ENCODE results near the gene FBXL14. TPM values are rescaled to one million over a fixed set of nuclear protein-coding genes. Genes with fewer than 3 reads are reported as not detected.

FBXL14 gene
- total RNA-seq, 1 experiment from 2014 or later, result 23.6 TPM

DNA sequence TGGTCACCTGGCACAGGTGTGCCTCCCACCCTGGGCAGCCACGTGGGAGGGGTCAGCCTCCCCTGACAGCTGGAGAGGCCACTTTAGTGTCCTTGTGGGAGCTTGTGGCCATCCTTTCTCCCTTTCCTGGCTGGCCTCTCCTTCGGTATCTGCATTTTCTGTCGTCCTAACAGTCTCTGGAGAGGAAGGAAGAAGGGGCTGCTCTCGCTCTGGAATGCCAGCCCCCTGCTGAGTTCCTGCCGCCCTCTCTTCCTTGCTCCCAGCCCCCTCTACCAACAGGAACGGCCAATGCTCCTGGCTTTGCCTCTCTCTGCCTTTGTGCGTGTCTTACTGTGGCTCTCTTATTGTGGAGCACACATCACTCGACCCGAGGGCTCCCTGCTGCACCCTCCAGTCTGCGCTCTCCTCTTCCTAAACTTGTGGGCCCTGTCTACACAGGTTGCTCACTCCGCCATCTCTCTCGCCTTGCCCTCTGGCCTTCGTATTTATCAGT is 70.8 kb downstream of the FBXL14 start:
- DNase-seq, result no peak
- Histone ChIP-seq H3K4me1 (peaks cover 11% of the 10 kb centered on the region), H3K9me3 (no peaks in the 10 kb centered on the region), H3K27me3 (replicated peaks; ENCODE audit: control insufficient read depth, insufficient read depth, low read length) (no peaks in the 10 kb centered on the region), H3K4me3 (ENCODE audit: low read depth, low read length) (no peak overlapping the region), H3K36me3 (ENCODE audit: control insufficient read depth, insufficient read depth, low read length) (no peaks in the 10 kb centered on the region)
- ChIA-PET POLR2A (no interaction called here), CTCF (no interaction called here)
- Mint-ChIP-seq H3K36me3 (ENCODE audit: insufficient read depth, unreplicated experiment) (peaks cover 6% of the 10 kb centered on the region), H3K4me3 (ENCODE audit: unreplicated experiment) (no peak overlapping the region), H3K9me3 (ENCODE audit: unreplicated experiment) (no peaks in the 10 kb centered on the region), H3K27me3 (ENCODE audit: insufficient read depth, unreplicated experiment) (peaks cover 3% of the 10 kb centered on the region), H3K27ac (ENCODE audit: unreplicated experiment) (no peak overlapping the region), H3K4me1 (ENCODE audit: low read depth, unreplicated experiment) (peaks cover 16% of the 10 kb centered on the region)
- intact Hi-C loops (cut with micrococcal nuclease; ENCODE audit: unreplicated experiment), result no loop called here
- TF ChIP-seq, protein P1, sequence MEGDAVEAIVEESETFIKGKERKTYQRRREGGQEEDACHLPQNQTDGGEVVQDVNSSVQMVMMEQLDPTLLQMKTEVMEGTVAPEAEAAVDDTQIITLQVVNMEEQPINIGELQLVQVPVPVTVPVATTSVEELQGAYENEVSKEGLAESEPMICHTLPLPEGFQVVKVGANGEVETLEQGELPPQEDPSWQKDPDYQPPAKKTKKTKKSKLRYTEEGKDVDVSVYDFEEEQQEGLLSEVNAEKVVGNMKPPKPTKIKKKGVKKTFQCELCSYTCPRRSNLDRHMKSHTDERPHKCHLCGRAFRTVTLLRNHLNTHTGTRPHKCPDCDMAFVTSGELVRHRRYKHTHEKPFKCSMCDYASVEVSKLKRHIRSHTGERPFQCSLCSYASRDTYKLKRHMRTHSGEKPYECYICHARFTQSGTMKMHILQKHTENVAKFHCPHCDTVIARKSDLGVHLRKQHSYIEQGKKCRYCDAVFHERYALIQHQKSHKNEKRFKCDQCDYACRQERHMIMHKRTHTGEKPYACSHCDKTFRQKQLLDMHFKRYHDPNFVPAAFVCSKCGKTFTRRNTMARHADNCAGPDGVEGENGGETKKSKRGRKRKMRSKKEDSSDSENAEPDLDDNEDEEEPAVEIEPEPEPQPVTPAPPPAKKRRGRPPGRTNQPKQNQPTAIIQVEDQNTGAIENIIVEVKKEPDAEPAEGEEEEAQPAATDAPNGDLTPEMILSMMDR (IDR thresholded peaks at IDR 0.05; ENCODE audit: insufficient read depth in 1 of 2, low read depth in 1 of 2, low read length in 1 of 2, severe bottlenecking in 1 of 2, unreplicated experiment in 1 of 2), result no peak
- no TSS peak for BruUV-seq (replicated peaks)

DNA sequence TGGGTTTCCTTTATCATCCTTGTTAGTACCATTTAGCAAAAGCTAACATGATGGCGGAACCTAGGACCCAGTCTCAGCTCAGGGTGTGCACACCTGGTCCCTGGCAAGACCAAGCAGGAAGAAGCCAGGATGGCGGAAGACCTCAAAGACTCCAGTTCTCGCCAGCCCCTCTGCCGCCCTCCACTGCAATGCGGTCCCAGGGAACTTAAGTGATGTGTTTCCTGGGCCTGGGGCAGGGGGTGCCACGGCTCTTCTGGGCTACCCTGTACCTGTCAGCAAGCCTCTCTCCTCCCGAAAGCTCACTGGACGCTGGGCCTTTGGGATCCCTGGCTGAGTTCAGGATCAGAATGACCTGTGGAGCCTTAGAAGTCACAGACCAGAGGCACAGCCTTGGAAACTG is 71.3 kb downstream of the FBXL14 start:
- no peaks in the 10 kb centered on the region for H3K9me3 Mint-ChIP-seq (ENCODE audit: unreplicated experiment)
- BruUV-seq (replicated peaks), result no TSS peak
- H3K27me3 Mint-ChIP-seq (ENCODE audit: insufficient read depth, unreplicated experiment), result peaks cover 3% of the 10 kb centered on the region
- H3K4me1 Mint-ChIP-seq (ENCODE audit: low read depth, unreplicated experiment), result peaks cover 18% of the 10 kb centered on the region
- no peak overlapping the region for H3K27ac Mint-ChIP-seq (ENCODE audit: unreplicated experiment)
- no peaks in the 10 kb centered on the region for H3K27me3 ChIP-seq (replicated peaks; ENCODE audit: control insufficient read depth, insufficient read depth, low read length)
- H3K36me3 Mint-ChIP-seq (ENCODE audit: insufficient read depth, unreplicated experiment), result peaks cover 6% of the 10 kb centered on the region
- H3K9me3 ChIP-seq, result no peaks in the 10 kb centered on the region
- no peak overlapping the region for H3K4me3 ChIP-seq (ENCODE audit: low read depth, low read length)
- H3K4me1 ChIP-seq, result peaks cover 15% of the 10 kb centered on the region
- H3K4me3 Mint-ChIP-seq (ENCODE audit: unreplicated experiment), result no peak overlapping the region
- CTCF ChIA-PET, result no interaction called here
- POLR2A ChIA-PET, result no interaction called here
- no peak for DNase-seq
- TF ChIP-seq, protein P1 (IDR thresholded peaks at IDR 0.05; ENCODE audit: insufficient read depth in 1 of 2, low read depth in 1 of 2, low read length in 1 of 2, severe bottlenecking in 1 of 2, unreplicated experiment in 1 of 2), result no peak
- intact Hi-C loops (cut with micrococcal nuclease; ENCODE audit: unreplicated experiment), result no loop called here
- H3K36me3 ChIP-seq (ENCODE audit: control insufficient read depth, insufficient read depth, low read length), result no peaks in the 10 kb centered on the region

DNA sequence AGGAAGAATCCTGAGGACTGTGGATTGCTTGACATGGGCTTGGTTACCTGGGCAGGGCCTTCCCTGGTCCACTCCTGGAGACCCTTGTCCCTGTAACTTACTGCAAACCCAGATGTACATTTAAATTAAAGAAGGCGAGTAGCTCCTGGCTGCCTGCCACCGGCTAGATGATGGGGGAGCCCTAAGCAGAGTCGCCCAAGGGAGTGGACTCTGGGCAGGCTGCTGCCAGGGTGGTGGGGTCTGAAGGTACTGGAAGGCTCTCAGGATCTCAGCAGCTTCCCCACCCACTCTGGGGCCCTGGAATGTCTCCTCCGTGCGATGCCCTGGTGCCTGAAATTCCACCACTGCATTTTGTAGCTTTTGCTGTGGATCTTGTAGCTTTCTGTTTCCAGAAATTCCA is 74.7 kb downstream of the FBXL14 start:
- no peak for DNase-seq

More for the DNA sequence above, 74.7 kb downstream of the FBXL14 start:
- Histone ChIP-seq H3K27me3 (replicated peaks; ENCODE audit: control insufficient read depth, insufficient read depth, low read length) (no peaks in the 10 kb centered on the region), H3K36me3 (ENCODE audit: control insufficient read depth, insufficient read depth, low read length) (no peaks in the 10 kb centered on the region), H3K4me1 (peaks cover 15% of the 10 kb centered on the region), H3K9me3 (no peaks in the 10 kb centered on the region; the same call in 1 of the 2 replicates), H3K4me3 (ENCODE audit: low read depth, low read length) (no peak overlapping the region)
- ChIA-PET CTCF (interaction anchor here (1.2 kb wide), 1 partner anchor 68 kb away, joined by 4 read pairs; no protein-coding TSS in a partner anchor), POLR2A (no interaction called here)
- peak overlapping the region; percentile 40 for H3K27ac Mint-ChIP-seq (ENCODE audit: unreplicated experiment)
- intact Hi-C loops (cut with micrococcal nuclease; ENCODE audit: unreplicated experiment), result loop anchor here (2.0 kb wide), 1 partner anchor 63 kb away; no protein-coding TSS in a partner anchor
- TF ChIP-seq, protein P1 (IDR thresholded peaks at IDR 0.05; ENCODE audit: insufficient read depth in 1 of 2, low read depth in 1 of 2, low read length in 1 of 2, severe bottlenecking in 1 of 2, unreplicated experiment in 1 of 2), result no peak
- H3K4me3 Mint-ChIP-seq (ENCODE audit: unreplicated experiment), result peak overlapping the region; percentile 63
- peaks cover 6% of the 10 kb centered on the region for H3K36me3 Mint-ChIP-seq (ENCODE audit: insufficient read depth, unreplicated experiment)
- H3K9me3 Mint-ChIP-seq (ENCODE audit: unreplicated experiment), result no peaks in the 10 kb centered on the region
- BruUV-seq (replicated peaks), result no TSS peak
- H3K27me3 Mint-ChIP-seq (ENCODE audit: insufficient read depth, unreplicated experiment), result peaks cover 3% of the 10 kb centered on the region
- peaks cover 18% of the 10 kb centered on the region for H3K4me1 Mint-ChIP-seq (ENCODE audit: low read depth, unreplicated experiment)

Data from Caco-2 (cell line).